Lower leg skin (tissue), 4 donors: ENCODE data around the gene KIFAP3. TPM values are rescaled to one million over a fixed set of nuclear protein-coding genes. Genes with fewer than 3 reads are reported as not detected.
"Not testable (repeated sequence)": the region's sequence is repeated elsewhere in the genome, so short reads cannot be mapped to it uniquely, and the experiment has no call there.

Experiments used
- DNase-seq, 2 donors: peaks; one replicate each; pipeline ENCODE4 v3.0.0-alpha.2; 2019; ENCODE audit warnings: low spot score in 2 of 2
- H3K4me3 ChIP-seq: fragments of 200-600 bp; sonication (generic); 2 replicates; pipeline ENCODE4 v1.5.1; 2017; ENCODE audit warnings: mild to moderate bottlenecking, low read depth; ENCODE audit not compliant: poor library complexity, severe bottlenecking
- POLR2A ChIP-seq, 2 donors: fragments of 450-650 bp; IDR thresholded peaks; one replicate each; pipeline ENCODE4 v1.6.1; 2016 to 2017; ENCODE audit warnings: antibody characterized with exemption in 2 of 2, mild to moderate bottlenecking in 1 of 2, moderate library complexity in 1 of 2
- WGBS, 2 donors: methylation state at CpG; one replicate each; pipeline ENCODE4 v1.1.5; 2018; 5-methylcytosine and 5-hydroxymethylcytosine counted together
- intact Hi-C: fragments of 100-400 bp; cut with DNase I; formaldehyde crosslinking; loops from one replicate; pipeline ENCODE4 v1.15.0; 2023; ENCODE audit warnings: low total_unique reads
- total RNA-seq, 4 donors: library from RNA; depleted of rRNA; stranded (reverse); fragments of >200 nt; gene quantifications; one replicate each; pipeline ENCODE4 v1.1.0, GENCODE V29; 2016
- TF ChIP-seq, protein P1 (sequence below), 3 donors: fragments of 450-650 bp; IDR thresholded peaks; one replicate each; pipeline ENCODE4 v1.5.1; 2016; ENCODE audit warnings: antibody characterized with exemption in 3 of 3, mild to moderate bottlenecking in 3 of 3, moderate library complexity in 2 of 3

KIFAP3 gene
- total RNA-seq, 4 donors from 2014 or later, result 17.6 to 24.2 (median 21.9) TPM

DNA sequence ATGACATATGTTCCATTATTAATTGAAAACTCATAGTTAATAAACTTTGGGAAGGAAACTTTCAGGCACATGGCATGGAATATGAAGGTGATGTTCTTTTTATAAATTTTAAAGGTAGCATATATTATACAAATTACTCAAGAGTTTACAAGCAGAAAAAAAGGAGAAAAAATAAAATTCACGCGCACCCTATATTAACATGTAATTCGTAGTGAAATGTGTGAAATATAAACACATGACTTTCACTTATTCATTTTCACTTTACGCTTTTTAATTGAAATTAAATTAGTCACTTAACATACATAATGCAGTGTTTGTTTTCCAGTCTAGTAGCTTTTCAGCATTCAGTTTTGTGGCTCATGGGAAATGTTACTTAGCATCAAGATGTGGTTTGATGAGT is 153.4 kb downstream of the KIFAP3 start:
- no peak overlapping the region for H3K4me3 ChIP-seq
- intact Hi-C loops, result no loop called here
- 95 to 97% methylated on average over 4 of the region's 4 CpGs for WGBS, 2 donors
- no peak for DNase-seq
- no peak for TF ChIP-seq POLR2A (IDR thresholded peaks at IDR 0.05)
- TF ChIP-seq, protein P1, sequence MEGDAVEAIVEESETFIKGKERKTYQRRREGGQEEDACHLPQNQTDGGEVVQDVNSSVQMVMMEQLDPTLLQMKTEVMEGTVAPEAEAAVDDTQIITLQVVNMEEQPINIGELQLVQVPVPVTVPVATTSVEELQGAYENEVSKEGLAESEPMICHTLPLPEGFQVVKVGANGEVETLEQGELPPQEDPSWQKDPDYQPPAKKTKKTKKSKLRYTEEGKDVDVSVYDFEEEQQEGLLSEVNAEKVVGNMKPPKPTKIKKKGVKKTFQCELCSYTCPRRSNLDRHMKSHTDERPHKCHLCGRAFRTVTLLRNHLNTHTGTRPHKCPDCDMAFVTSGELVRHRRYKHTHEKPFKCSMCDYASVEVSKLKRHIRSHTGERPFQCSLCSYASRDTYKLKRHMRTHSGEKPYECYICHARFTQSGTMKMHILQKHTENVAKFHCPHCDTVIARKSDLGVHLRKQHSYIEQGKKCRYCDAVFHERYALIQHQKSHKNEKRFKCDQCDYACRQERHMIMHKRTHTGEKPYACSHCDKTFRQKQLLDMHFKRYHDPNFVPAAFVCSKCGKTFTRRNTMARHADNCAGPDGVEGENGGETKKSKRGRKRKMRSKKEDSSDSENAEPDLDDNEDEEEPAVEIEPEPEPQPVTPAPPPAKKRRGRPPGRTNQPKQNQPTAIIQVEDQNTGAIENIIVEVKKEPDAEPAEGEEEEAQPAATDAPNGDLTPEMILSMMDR (IDR thresholded peaks at IDR 0.05), result no peak

DNA sequence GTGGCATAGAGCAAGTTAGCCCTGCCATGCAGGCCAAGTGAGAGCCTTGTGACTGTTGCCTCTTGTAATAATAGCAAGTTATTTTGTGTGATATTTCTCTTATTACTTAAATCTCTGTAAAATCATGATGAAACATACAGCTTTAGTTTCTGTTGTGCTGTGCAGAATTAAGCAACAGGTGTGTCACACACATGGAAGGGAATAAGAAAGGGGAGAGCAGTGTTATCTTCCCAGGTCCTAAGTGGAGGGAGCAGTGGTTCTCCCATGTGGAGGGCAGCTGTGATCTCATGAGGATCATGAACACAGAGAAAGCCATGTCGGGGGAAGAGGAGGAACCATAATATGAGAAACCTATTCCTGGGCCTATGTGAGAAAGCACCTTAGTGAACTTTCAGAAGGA is 155.6 kb downstream of the KIFAP3 start:
- intact Hi-C loops, result no loop called here
- TF ChIP-seq, protein P1 (IDR thresholded peaks at IDR 0.05), result no peak
- TF ChIP-seq POLR2A (IDR thresholded peaks at IDR 0.05), result no peak
- no peak for DNase-seq
- no peak overlapping the region for H3K4me3 ChIP-seq
- 63 to 96% methylated on average over 1 of the region's 1 CpG for WGBS, 2 donors

DNA sequence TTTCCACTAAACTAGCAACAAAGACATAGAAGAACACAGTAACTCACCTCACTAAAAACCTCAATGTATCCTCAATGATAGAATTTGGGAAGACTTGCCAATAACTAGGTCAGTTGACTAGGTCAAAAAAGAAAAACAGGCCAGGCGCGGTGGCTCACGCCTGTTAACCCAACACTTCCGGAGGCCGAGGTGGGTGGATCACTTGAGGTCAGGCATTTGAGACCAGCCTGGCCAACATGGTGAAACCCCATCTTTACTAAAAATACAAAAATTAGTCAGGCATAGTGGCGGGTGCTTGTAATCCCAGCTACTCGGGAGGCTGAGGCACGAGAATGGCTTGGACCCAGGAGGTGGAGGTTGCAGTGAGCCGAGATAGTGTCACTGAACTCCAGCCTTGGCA is 156.3 kb downstream of the KIFAP3 start:
- H3K4me3 ChIP-seq, DNase-seq, intact Hi-C loops: not testable (repeated sequence)
- 96 to 98% methylated on average over 9 of the region's 9 CpGs for WGBS, 2 donors

DNA sequence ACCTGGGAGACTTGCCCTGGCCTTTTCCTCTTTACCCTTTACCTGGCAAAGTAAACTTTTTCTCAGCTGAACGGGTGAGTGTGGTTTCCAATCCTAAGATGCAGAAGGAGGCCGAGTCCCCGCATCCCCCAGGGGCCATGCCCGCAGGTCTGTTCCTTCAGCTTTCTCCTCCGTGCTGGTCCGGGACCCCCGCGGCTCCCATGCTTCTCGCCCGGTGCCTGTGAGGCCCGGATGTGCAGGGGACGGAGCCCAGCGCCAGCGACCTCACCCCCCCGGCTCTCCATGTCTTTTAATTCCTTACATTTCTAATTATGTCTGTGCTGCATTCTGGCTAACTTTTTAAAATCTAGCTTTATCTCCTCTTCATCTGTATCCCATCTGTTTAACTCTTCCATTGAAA is 159.3 kb downstream of the KIFAP3 start:
- DNase-seq, result no peak
- intact Hi-C loops, result no loop called here
- WGBS, 2 donors, result 62 to 75% methylated on average over 15 of the region's 15 CpGs
- no peak overlapping the region for H3K4me3 ChIP-seq
- TF ChIP-seq POLR2A (IDR thresholded peaks at IDR 0.05), result no peak
- TF ChIP-seq, protein P1 (IDR thresholded peaks at IDR 0.05), result no peak

DNA sequence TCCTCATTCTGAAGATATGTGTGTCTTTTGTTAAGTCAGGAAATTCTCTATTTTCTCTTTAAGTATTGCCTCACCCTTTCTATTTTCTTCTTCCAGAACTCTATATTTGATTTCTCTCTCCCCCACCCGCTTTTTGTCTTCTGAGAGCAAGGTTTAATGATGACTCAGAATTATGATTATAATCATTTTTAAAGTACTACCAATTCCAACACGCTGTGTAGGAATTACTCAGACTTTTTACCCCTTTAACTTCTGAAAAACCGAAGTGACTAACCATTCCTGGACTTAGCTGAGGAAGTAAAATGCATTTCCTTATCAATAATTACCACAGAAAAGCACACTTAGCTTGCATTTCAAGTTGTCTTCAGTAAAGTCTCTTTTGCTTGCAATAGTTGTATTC is 160.0 kb downstream of the KIFAP3 start:
- TF ChIP-seq, protein P1 (IDR thresholded peaks at IDR 0.05), result no peak
- TF ChIP-seq POLR2A (IDR thresholded peaks at IDR 0.05), result no peak
- no peak overlapping the region for H3K4me3 ChIP-seq
- no peak for DNase-seq
- intact Hi-C loops, result no loop called here
- 17 to 32% methylated on average over 3 of the region's 3 CpGs for WGBS, 2 donors

DNA sequence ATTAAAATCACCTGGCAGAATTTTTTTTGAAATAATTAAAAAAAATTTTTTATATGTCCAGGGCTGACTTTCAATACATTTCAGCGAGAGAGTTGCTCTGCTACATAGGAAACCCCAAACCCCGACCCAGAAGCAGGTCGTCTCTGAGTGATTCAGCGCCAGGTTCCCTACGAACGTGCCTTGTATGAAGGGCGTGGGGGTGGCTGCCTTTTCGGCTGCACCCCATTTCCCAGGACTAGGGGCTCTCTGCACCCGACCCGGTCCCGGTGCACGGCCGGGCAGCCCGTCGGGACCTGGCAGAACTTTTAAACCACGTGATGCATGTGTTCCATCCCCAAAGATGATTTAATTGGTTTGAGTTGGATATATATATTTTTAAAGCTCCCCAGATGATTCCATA is 165.0 kb downstream of the KIFAP3 start:
- intact Hi-C loops, result no loop called here
- no peak for DNase-seq
- 91 to 94% methylated on average over 16 of the region's 16 CpGs for WGBS, 2 donors
- H3K4me3 ChIP-seq, result no peak overlapping the region
- TF ChIP-seq POLR2A (IDR thresholded peaks at IDR 0.05), result no peak
- TF ChIP-seq, protein P1 (IDR thresholded peaks at IDR 0.05), result no peak
